ENCODE measurements around the gene AP3M1. TPM values are rescaled to one million over a fixed set of nuclear protein-coding genes. Genes with fewer than 3 reads are reported as not detected.
"Not testable (repeated sequence)": the region's sequence is repeated elsewhere in the genome, so short reads cannot be mapped to it uniquely, and the experiment has no call there.

AP3M1 gene
- total RNA-seq, 1 donor from 2014 or later = 16.3 TPM

GRCh38 chr10:74145133-74145532 is 5.5 kb downstream of the AP3M1 start:
- no peak for DNase-seq (ENCODE audit: low read depth)
- no peak for TF ChIP-seq CTCF (IDR thresholded peaks at IDR 0.05; ENCODE audit: insufficient read depth, low read length, severe bottlenecking)
- peaks cover under 1% of the 10 kb centered on the region for H3K36me3 ChIP-seq (ENCODE audit: control insufficient read depth, insufficient read depth, low read length)
- no peaks in the 10 kb centered on the region for H3K27me3 ChIP-seq (ENCODE audit: control insufficient read depth, insufficient read depth, low read length)
- FAIRE-seq = no peak
- no peak overlapping the region for H3K4me3 ChIP-seq (ENCODE audit: low read depth, low read length)

- no peak for TF ChIP-seq CTCF (IDR thresholded peaks at IDR 0.05; ENCODE audit: insufficient read depth, low read length, severe bottlenecking)
- peaks cover 13% of the 10 kb centered on the region for H3K36me3 ChIP-seq (ENCODE audit: control insufficient read depth, insufficient read depth, low read length)
- FAIRE-seq (no peak), DNase-seq (ENCODE audit: low read depth) (no peak)
- no peak overlapping the region for H3K4me3 ChIP-seq (ENCODE audit: low read depth, low read length)
- H3K27me3 ChIP-seq (ENCODE audit: control insufficient read depth, insufficient read depth, low read length) = no peaks in the 10 kb centered on the region
These were observed 10.1 kb downstream of the AP3M1 start for GRCh38 chr10:74140553-74140952.

- no peak for FAIRE-seq
- H3K27me3 ChIP-seq (ENCODE audit: control insufficient read depth, insufficient read depth, low read length) = no peaks in the 10 kb centered on the region
- no peak for TF ChIP-seq CTCF (IDR thresholded peaks at IDR 0.05; ENCODE audit: insufficient read depth, low read length, severe bottlenecking)
- H3K36me3 ChIP-seq (ENCODE audit: control insufficient read depth, insufficient read depth, low read length) = peaks cover 13% of the 10 kb centered on the region
- DNase-seq (ENCODE audit: low read depth) = no peak
- H3K4me3 ChIP-seq (ENCODE audit: low read depth, low read length) = no peak overlapping the region
These were observed 10.6 kb downstream of the AP3M1 start for GRCh38 chr10:74139981-74140380.

DNA sequence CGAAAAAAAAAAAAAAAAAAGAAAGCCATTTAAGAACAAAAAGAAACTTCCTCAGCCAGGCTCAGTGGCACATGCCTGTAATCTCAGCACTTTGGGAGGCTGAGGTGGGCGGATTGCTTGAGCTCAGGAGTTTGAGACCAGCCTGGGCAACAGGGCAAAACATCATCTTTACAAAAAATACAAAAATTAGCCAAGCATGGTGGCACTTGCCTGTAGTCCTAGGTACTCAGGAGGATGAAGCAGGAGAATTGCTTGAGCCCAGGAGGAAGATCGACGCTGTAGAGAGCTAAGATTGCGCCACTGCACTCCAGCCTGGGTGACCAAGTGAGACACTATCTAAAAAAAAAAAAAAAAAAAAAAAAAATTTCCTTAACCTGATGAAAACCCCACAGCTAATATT is 12.0 kb downstream of the AP3M1 start:
- H3K4me3 ChIP-seq (ENCODE audit: low read depth, low read length); DNase-seq (ENCODE audit: low read depth); H3K27me3 ChIP-seq (ENCODE audit: control insufficient read depth, insufficient read depth, low read length); FAIRE-seq: not testable (repeated sequence)
- peaks cover 14% of the 10 kb centered on the region for H3K36me3 ChIP-seq (ENCODE audit: control insufficient read depth, insufficient read depth, low read length)

- Histone ChIP-seq H3K36me3 (ENCODE audit: control insufficient read depth, insufficient read depth, low read length) (peaks cover 18% of the 10 kb centered on the region), H3K27me3 (ENCODE audit: control insufficient read depth, insufficient read depth, low read length) (no peaks in the 10 kb centered on the region), H3K4me3 (ENCODE audit: low read depth, low read length) (no peak overlapping the region)
- DNase-seq (ENCODE audit: low read depth) (no peak), FAIRE-seq (no peak)
- no peak for TF ChIP-seq CTCF (IDR thresholded peaks at IDR 0.05; ENCODE audit: insufficient read depth, low read length, severe bottlenecking)
These were observed 12.6 kb downstream of the AP3M1 start for GRCh38 chr10:74137992-74138391.

GRCh38 chr10:74135452-74135851 is 15.2 kb downstream of the AP3M1 start:
- no peak for TF ChIP-seq CTCF (IDR thresholded peaks at IDR 0.05; ENCODE audit: insufficient read depth, low read length, severe bottlenecking)
- Histone ChIP-seq H3K36me3 (ENCODE audit: control insufficient read depth, insufficient read depth, low read length) (peaks cover 18% of the 10 kb centered on the region), H3K27me3 (ENCODE audit: control insufficient read depth, insufficient read depth, low read length) (no peaks in the 10 kb centered on the region), H3K4me3 (ENCODE audit: low read depth, low read length) (no peak overlapping the region)
- DNase-seq (ENCODE audit: low read depth) (no peak), FAIRE-seq (no peak)
